ENCODE data around the gene EXOC6. TPM values are rescaled to one million over a fixed set of nuclear protein-coding genes. Genes with fewer than 3 reads are reported as not detected.

EXOC6 gene
- total and polyA plus RNA-seq, 2 of the 13 experiments (the other 11 are each of a cell fraction or from before 2014, with no cell fraction given): 22.2 to 29.2 TPM

DNA sequence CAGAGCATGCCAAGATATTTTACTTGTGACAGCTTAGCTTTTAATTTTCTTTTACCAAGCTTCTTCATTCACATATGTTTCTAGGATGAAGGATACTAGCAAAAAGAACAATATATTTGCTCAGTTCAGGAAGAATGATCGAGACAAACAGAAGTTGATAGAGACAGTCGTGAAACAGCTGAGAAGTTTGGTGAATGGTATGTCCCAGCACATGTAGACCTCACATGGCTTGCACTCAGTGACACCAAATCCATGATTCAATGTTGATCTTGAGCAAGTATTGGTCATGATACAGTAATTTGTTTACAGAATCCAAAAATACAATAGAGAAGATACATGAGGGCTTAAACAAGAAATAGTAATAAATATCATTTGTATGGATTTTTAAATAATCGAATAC lies 209.8 kb downstream of the EXOC6 start:
- Histone ChIP-seq H3K36me3 (replicated peaks in 1 of 2; ENCODE audit: control insufficient read depth in 1 of 2, insufficient read depth in 2 of 2, low read length in 2 of 2) (peaks cover 0 to 14% of the 10 kb centered on the region in 2 experiments; a peak in 3 of 5 replicates), H3K9me3 (ENCODE audit: low read length) (no peaks in the 10 kb centered on the region), H3K79me2 (ENCODE audit: insufficient read depth, low read length) (no peaks in the 10 kb centered on the region), H3K27me3 (ENCODE audit: control insufficient read depth in 1 of 2, insufficient read depth in 2 of 2, low read length in 2 of 2) (no peaks in the 10 kb centered on the region), H3K27ac (ENCODE audit: extremely low read length, insufficient read depth, low read length) (no peak overlapping the region), H4K20me1 (ENCODE audit: insufficient read depth, low read length) (no peaks in the 10 kb centered on the region), H3K4me3 (replicated peaks in 1 of 3; ENCODE audit: insufficient read depth in 1 of 3, low read depth in 2 of 3, low read length in 3 of 3) (no peak overlapping the region), H2AFZ (ENCODE audit: low read length) (no peak overlapping the region), H3K4me2 (ENCODE audit: low read depth, low read length) (no peak overlapping the region), H3K9ac (ENCODE audit: insufficient read depth, low read depth, low read length) (no peak overlapping the region), H3K4me1 (ENCODE audit: insufficient read depth, low read length) (no peaks in the 10 kb centered on the region)
- ChIA-PET CTCF (ENCODE audit: low intra/inter-chr PET ratio, low total read pairs) (no interaction called here), POLR2A (no interaction called here)
- intact Hi-C loops (cut with micrococcal nuclease; ENCODE audit: unreplicated experiment): no loop called here
- TF ChIP-seq NBN (conservative IDR thresholded peaks at IDR 0.05): no peak
- no peak for TF ChIP-seq KDM5B (CRISPR knock-in tag; IDR thresholded peaks at IDR 0.05; ENCODE audit: borderline replicate concordance)
- no peak for TF ChIP-seq NFE2 (CRISPR knock-in tag; IDR thresholded peaks at IDR 0.05)
- TF ChIP-seq JUN (CRISPR knock-in tag; IDR thresholded peaks at IDR 0.05): no peak
- TF ChIP-seq PRMT3 (CRISPR knock-in tag; IDR thresholded peaks at IDR 0.05; ENCODE audit: borderline replicate concordance, low read depth): no peak
- TF ChIP-seq POGZ (CRISPR knock-in tag; IDR thresholded peaks at IDR 0.05): no peak
- no peak for TF ChIP-seq BCL6 (CRISPR knock-in tag; IDR thresholded peaks at IDR 0.05)
- TF ChIP-seq KMT2B (CRISPR knock-in tag; IDR thresholded peaks at IDR 0.05): no peak
- TF ChIP-seq HES4 (CRISPR knock-in tag; IDR thresholded peaks at IDR 0.05; ENCODE audit: borderline replicate concordance): no peak
- TF ChIP-seq, protein P1, sequence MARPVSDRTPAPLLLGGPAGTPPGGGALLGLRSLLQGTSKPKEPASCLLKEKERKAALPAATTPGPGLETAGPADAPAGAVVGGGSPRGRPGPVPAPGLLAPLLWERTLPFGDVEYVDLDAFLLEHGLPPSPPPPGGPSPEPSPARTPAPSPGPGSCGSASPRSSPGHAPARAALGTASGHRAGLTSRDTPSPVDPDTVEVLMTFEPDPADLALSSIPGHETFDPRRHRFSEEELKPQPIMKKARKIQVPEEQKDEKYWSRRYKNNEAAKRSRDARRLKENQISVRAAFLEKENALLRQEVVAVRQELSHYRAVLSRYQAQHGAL (CRISPR knock-in tag; IDR thresholded peaks at IDR 0.05; ENCODE audit: not compliant biosample characterization): no peak
- no peak for TF ChIP-seq ZNF749 (CRISPR knock-in tag; IDR thresholded peaks at IDR 0.05; ENCODE audit: borderline replicate concordance)
- no peak for TF ChIP-seq REST (IDR thresholded peaks at IDR 0.05; ENCODE audit: borderline replicate concordance in 1 of 2, low read depth in 1 of 2, low read length in 2 of 2)
- DNase-seq (ENCODE audit: low spot score): no peak
- in situ Hi-C loops (cut with HindIII; ENCODE audit: extremely low pct_ligation_motif_present, low pct_unique_long_range_greater_than_20kb): no loop called here
- no peak for FAIRE-seq
- WGBS (ENCODE audit: low lambda C conversion rate): 94% methylated on average over 3 of the region's 3 CpGs
- ATAC-seq: no peak
- BruUV-seq (replicated peaks): no TSS peak
